ENCODE results near the gene B4GALT6. TPM values are rescaled to one million over a fixed set of nuclear protein-coding genes. Genes with fewer than 3 reads are reported as not detected.

B4GALT6 gene
- total RNA-seq, 1 donor from 2014 or later = 28.7 TPM

DNA sequence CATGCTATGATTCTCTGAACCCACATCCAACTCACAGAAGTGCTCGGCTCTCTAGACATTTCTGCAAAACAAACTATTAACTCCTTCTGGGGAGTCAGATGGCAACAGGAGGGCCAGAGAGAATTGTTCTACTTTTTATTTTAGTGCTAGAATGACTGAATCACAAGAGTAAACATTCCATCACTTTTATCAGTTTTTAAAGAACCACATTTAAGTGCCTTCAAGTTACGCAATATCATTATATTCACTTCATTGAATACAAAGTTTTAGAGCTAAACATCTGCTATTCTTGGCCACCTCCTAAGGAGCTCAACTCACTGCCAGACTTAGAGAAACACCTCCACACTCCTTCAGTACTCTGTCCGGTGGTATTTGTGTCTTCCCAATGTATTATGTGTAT is 22.4 kb downstream of the B4GALT6 start:
- TF ChIP-seq, protein P1, sequence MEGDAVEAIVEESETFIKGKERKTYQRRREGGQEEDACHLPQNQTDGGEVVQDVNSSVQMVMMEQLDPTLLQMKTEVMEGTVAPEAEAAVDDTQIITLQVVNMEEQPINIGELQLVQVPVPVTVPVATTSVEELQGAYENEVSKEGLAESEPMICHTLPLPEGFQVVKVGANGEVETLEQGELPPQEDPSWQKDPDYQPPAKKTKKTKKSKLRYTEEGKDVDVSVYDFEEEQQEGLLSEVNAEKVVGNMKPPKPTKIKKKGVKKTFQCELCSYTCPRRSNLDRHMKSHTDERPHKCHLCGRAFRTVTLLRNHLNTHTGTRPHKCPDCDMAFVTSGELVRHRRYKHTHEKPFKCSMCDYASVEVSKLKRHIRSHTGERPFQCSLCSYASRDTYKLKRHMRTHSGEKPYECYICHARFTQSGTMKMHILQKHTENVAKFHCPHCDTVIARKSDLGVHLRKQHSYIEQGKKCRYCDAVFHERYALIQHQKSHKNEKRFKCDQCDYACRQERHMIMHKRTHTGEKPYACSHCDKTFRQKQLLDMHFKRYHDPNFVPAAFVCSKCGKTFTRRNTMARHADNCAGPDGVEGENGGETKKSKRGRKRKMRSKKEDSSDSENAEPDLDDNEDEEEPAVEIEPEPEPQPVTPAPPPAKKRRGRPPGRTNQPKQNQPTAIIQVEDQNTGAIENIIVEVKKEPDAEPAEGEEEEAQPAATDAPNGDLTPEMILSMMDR (IDR thresholded peaks at IDR 0.05; ENCODE audit: insufficient read depth, low read length, poor library complexity, severe bottlenecking) = no peak
- DNase-seq (ENCODE audit: low read depth) = no peak
- Histone ChIP-seq H3K27me3 (ENCODE audit: control insufficient read depth, insufficient read depth, low read length) (no peaks in the 10 kb centered on the region), H3K4me3 (ENCODE audit: low read depth, low read length) (no peak overlapping the region), H3K36me3 (ENCODE audit: control insufficient read depth, insufficient read depth, low read length) (no peaks in the 10 kb centered on the region)

DNA sequence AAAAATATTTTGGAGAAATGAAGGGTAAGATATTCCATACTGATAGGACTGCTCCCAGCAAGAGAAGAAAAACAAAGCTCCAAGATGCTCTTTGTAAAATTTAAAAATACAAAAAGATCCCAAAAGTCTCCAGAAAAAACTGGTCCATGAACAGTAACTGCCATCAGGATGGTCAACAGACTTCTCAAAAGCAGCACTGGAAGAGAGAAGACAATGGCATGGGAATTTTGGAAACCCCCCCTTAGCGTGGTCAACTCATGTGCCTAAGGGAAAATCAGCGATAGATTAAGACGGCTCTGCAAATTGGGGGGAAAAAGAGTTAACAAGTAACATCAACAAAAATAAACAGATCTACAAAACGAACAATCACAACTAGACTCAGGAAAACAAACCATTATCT is 23.6 kb downstream of the B4GALT6 start:
- Histone ChIP-seq H3K4me3 (ENCODE audit: low read depth, low read length) (no peak overlapping the region), H3K27me3 (ENCODE audit: control insufficient read depth, insufficient read depth, low read length) (no peaks in the 10 kb centered on the region), H3K36me3 (ENCODE audit: control insufficient read depth, insufficient read depth, low read length) (no peaks in the 10 kb centered on the region)
- DNase-seq (ENCODE audit: low read depth) = no peak
- TF ChIP-seq, protein P1 (IDR thresholded peaks at IDR 0.05; ENCODE audit: insufficient read depth, low read length, poor library complexity, severe bottlenecking) = no peak

DNA sequence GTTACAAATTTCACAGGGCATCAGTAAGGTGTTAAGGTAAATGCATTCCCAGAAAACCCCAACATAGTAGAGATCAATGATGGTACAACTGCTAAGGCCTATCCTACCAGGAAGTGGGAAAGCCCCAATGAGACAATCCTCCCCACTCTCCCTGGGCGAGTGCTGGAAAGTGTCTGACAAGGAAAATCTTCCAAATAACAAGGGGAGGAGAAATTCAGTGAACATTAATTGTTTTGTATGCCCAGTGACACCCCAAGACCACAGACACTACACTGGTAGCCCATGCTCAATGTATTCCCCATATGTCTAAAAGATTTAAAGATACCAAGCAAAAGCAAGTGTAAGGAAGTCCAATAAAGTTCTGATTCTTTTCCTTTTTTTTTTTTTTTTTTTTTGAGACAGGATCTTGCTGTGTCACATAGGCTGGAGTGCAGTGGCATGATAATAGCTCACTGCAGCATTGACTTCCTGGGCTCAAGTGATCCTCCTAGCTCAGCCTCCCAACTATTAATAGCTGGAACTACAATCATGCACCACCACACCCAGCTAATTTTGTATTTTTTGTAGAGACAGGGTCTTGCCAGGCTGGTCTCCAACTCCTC is 24.7 kb downstream of the B4GALT6 start:
- no peak for DNase-seq (ENCODE audit: low read depth)
- Histone ChIP-seq H3K4me3 (ENCODE audit: low read depth, low read length) (no peak overlapping the region), H3K27me3 (ENCODE audit: control insufficient read depth, insufficient read depth, low read length) (no peaks in the 10 kb centered on the region), H3K36me3 (ENCODE audit: control insufficient read depth, insufficient read depth, low read length) (no peaks in the 10 kb centered on the region)
- TF ChIP-seq, protein P1 (IDR thresholded peaks at IDR 0.05; ENCODE audit: insufficient read depth, low read length, poor library complexity, severe bottlenecking) = no peak

DNA sequence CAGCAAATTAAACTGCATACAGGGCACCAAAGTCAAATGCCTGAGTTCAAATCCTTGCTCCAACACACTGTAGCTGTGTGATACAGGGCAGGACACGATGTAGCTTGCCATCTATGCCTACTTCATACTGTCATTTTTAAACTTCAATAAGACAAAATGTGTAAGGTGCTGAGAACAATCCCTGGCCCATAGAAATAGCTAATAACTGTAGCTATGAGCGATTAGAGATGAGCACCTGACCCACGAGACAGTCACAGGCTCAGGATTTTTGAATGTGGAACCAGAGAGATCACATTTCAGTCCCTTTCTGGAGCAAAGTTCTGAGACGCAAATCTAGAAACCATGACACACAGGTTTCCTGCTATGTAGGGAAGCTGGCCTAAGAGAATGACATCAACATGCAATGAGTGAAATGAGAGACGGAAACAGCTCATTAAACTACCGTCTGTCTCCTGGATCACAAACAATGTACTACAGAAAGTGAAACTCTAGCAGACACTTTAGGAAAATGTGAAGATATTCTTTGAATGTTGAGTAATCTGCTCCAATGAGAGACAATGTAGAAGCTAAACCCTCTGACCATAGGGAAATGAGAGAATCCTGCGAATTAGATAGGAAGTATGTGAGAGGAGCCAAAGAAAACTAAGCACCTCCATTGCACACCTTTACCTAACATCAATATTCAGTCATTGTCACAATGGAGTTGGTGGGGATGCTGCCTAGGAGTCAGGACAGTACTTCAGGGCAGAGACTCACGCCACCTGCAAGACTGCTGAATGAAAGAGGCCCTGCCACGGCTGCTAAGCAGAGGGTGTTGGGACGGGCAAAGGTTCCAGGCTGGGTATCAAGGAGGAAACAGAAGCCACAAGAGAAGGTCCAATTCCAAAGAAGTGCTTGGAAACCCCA is 25.5 kb downstream of the B4GALT6 start:
- DNase-seq (ENCODE audit: low read depth) = no peak
- H3K36me3 ChIP-seq (ENCODE audit: control insufficient read depth, insufficient read depth, low read length) = no peaks in the 10 kb centered on the region
- TF ChIP-seq, protein P1 (IDR thresholded peaks at IDR 0.05; ENCODE audit: insufficient read depth, low read length, poor library complexity, severe bottlenecking) = no peak
- no peaks in the 10 kb centered on the region for H3K27me3 ChIP-seq (ENCODE audit: control insufficient read depth, insufficient read depth, low read length)
- H3K4me3 ChIP-seq (ENCODE audit: low read depth, low read length) = no peak overlapping the region

DNA sequence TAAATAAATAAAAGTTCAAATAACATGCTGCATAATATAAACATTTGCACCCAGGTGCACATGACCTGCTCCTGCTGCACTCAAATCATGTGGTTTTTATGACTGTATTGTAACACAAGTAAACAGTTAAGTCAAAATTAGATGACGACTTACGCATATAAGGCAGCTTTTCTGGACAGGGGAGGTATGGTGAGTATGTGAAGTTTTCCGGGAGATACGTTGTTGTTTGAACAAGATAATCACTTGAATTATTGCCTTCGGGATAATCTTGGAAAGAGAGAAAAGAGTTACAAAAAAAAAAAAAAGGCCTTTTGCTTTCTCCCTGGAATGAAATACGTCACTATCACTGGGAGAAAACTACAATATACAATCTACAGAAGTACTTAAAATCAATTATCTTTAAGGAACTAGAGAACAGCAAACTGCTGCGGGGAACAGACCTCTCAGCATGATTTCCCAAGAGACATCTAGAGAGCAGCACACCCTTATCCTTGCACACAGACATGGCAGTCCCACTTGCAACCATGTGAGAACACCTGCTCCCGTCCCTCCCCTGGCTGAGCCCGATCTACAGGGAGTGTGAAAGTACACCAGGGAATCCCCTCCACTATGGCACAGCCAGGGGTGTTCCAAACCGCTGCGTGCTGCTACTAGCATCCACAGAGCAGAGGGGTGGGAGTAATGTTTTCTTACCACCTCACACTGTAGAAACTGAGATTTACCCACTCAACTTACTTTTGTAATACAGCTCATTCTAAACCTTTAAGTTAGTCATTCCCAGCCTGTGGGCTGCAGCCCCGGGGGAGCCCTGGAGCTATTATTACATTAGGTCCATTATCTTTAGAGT is 26.3 kb downstream of the B4GALT6 start:
- TF ChIP-seq, protein P1 (IDR thresholded peaks at IDR 0.05; ENCODE audit: insufficient read depth, low read length, poor library complexity, severe bottlenecking) = no peak
- Histone ChIP-seq H3K27me3 (ENCODE audit: control insufficient read depth, insufficient read depth, low read length) (no peaks in the 10 kb centered on the region), H3K36me3 (ENCODE audit: control insufficient read depth, insufficient read depth, low read length) (no peaks in the 10 kb centered on the region), H3K4me3 (ENCODE audit: low read depth, low read length) (no peak overlapping the region)
- no peak for DNase-seq (ENCODE audit: low read depth)

Data from kidney epithelial cell (primary cell).